GM12872 (cell line): ENCODE measurements around the gene SFMBT2.

Experiments
- TF ChIP-seq, protein P1 (sequence below): IDR thresholded peaks from 3 replicates; pipeline ENCODE4 v1.5.1; 2011; ENCODE audit warnings: low read depth, mild to moderate bottlenecking, low read length, moderate library complexity; ENCODE audit not compliant: insufficient read depth

SFMBT2 gene

DNA sequence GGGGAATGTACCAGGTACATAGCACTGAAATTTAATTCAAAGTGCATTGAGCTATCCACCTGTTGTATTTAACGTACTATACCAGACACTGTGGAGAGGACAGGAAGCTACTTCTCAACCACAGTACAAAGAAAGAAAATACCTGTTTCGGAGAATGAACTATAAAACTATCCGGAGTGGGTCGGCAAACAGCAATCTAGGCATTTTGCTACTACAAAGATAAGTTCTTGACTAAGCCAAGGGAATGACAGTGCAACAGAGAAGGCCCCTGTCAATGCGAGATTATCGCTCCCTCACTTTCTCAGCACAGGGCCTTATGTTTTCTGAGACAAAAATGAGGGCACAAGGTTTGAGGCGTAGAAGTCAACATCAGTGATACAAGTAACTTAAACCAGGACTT lies 27.4 kb downstream of the SFMBT2 start:
- TF ChIP-seq, protein P1, sequence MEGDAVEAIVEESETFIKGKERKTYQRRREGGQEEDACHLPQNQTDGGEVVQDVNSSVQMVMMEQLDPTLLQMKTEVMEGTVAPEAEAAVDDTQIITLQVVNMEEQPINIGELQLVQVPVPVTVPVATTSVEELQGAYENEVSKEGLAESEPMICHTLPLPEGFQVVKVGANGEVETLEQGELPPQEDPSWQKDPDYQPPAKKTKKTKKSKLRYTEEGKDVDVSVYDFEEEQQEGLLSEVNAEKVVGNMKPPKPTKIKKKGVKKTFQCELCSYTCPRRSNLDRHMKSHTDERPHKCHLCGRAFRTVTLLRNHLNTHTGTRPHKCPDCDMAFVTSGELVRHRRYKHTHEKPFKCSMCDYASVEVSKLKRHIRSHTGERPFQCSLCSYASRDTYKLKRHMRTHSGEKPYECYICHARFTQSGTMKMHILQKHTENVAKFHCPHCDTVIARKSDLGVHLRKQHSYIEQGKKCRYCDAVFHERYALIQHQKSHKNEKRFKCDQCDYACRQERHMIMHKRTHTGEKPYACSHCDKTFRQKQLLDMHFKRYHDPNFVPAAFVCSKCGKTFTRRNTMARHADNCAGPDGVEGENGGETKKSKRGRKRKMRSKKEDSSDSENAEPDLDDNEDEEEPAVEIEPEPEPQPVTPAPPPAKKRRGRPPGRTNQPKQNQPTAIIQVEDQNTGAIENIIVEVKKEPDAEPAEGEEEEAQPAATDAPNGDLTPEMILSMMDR, result no peak

DNA sequence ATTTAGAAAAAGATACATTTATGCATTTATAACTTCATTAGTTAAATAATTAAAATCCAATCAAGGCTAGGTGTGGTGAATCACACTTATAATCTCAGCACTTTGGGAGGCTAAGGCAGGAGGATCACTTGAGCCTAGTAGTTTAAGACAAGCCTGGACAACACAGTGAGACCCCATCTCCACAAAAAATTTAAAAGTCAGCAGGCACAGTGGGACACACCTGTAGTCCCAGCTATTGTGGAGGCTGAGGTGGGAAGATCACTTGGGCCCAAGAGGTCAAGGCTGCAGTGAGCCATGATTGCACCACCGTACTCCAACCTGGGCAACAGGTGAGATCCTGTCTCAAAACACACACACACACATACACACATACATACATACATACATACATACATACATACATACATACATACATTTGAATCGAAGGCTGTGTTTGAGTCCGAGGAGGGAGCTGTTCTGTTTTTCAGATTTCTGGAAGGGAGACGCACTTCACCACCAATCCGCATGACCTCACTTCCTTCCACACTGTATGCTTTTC lies 30.1 kb downstream of the SFMBT2 start:
- TF ChIP-seq, protein P1, result no peak

DNA sequence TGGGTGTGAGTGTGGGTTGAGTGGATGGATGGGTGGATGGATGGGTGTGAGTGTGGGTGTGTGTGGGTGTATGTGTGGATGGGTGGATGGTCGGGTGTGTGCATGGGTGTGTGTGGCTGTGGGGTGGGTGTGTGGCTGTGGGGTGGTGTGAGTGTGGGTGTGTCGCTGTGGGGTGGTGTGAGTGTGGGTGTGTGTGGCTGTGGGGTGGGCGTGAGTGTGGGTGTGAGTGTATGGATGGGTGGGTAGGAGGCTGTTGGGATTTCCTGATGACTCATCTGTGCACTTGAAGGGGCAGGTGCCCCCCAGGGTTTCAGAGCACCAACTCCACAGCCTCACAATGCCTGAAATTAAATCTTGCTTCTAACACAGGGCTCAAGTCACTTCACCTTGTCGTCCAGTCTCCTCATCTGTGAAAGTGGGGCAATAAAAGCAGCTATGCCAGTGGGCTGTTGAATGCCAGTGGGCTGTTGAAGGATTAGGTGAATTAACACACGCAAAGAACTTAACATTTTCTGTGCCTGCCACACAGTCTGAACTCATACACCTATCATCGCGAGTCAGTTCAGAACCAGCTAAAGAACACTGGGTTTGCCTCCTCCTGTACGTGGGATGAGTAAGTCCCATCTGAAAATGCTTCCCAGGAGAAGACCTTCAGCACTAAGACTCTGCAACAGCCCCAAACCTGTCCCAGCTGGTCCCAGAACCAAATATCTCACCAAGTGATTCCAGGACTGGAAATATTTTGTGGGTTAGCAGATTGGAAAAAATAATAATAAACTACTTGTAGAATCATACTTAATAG lies 32.0 kb downstream of the SFMBT2 start:
- TF ChIP-seq, protein P1, result no peak

DNA sequence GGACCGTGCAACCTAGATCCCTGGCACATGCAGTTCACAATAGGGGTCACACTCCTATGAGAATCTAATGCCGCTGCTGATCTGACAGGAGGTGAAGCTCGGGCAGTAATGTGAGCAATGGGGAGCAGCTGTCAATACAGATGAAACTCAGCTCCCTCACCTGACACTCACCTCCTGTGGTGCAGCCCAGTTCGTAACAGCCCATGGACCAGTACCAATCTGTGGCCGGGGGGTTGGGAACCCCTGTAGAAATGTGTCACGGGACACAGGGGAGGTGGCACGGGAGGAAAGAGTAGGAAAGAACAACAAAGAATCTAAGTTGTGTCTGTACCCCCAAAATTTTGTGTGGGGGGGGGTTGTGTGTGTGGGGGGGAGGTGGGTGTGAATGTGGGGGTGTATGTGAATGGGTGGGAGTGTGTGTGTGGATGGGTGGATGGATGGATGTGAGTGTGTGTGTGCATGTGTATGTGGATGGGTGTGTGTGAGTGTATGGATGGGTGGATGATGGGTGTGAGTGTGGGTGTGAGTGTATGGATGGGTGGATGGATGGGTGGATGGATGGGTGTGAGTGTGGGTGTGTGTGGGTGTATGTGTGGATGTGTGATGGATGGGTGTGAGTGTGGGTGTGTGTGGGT lies 33.1 kb downstream of the SFMBT2 start:
- TF ChIP-seq, protein P1, result no peak

DNA sequence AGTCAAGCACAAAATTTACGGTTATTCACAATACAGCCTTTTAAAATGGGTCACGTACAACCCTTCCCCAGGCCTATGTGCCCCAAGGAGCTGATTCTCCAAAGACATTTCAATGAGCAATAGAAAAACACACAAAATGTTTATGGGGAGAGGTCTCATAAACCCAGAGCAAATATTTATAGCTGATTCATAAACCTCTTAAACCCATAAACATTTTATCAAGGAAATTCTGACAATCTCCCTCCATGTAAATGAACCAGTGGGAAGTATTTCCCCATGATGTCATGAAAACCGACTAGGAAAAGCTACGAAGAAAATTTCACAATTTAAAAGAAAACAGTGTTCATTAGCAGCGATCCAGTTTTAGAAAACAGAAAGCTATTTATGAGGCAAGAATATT lies 36.0 kb downstream of the SFMBT2 start:
- TF ChIP-seq, protein P1, result no peak

DNA sequence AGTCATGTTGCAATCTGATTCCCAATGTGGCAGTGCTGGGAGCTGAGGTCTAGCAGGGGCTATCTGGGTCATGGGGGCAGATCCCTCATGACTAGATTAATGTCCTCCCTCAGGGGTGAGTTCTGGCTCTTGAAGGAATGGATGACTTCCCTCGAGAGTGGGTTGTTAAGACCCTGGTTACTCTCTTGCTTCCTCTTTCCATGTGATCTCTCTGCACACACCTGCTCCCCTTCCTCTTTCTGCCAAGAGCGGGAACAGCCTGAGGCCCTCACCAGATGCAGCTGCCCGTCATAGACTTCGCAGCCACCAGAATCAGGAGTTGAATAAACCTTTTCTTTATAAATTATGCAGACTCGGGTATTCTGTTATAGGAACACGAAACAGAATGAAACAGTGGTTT lies 37.8 kb downstream of the SFMBT2 start:
- TF ChIP-seq, protein P1, result no peak

DNA sequence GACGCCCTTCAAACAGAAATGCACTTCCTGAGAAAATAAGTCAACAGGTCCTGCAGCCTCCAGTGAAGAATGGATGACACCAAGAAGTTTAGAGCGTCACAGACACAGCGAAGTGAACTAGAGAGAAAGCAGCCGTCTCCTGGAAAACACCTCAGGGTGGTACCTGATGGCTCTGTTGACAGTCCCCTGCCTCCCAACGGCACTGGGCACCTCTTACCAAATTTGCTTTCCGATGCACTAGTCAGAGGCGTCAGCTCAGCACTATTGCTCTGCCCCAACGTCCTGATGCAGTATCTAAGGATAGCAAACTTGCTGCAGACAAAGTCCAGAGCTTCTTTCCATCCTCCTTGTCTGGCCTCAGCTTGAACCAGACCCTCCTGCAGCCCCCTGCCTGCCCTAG lies 38.3 kb downstream of the SFMBT2 start:
- TF ChIP-seq, protein P1, result no peak
